OCI-LY3 (cell line): ENCODE measurements around the gene PRDM5.

ENCODE experiments used
- H2AFZ ChIP-seq: fragments of 200-600, 300-600 bp; shearing (Covaris generic); 2 replicates; pipeline ENCODE4 v1.6.0; 2014; ENCODE audit warnings: antibody characterized with exemption, low read depth, low read length
- H3K27ac ChIP-seq: fragments of 200-600, 300-600 bp; sonication (generic); 2 replicates; pipeline ENCODE4 v1.5.1; 2014; ENCODE audit warnings: mild to moderate bottlenecking, low read length, moderate library complexity, mixed read lengths
- H3K27me3 ChIP-seq: fragments of 200-600, 300-600 bp; sonication (generic); 2 replicates; pipeline ENCODE4 v1.6.1; 2014; ENCODE audit warnings: low read depth, low read length, mixed read lengths
- H3K36me3 ChIP-seq: fragments of 200-600, 300-600 bp; sonication (generic); replicated peaks from 2 replicates; pipeline ENCODE3; 2014; ENCODE audit warnings: low read depth, low read length, mixed read lengths
- H3K4me1 ChIP-seq: fragments of 300-600, 200-600 bp; sonication (generic); 2 replicates; pipeline ENCODE4 v1.6.1; 2014; ENCODE audit warnings: low read length, mixed read lengths
- H3K4me2 ChIP-seq: fragments of 200-600, 300-600 bp; sonication (generic); 2 replicates; pipeline ENCODE4 v1.6.1; 2014; ENCODE audit warnings: low read length, mixed read lengths
- H3K4me3 ChIP-seq: fragments of 300-600, 200-600 bp; sonication (generic); 2 replicates; pipeline ENCODE4 v1.5.1; 2014; ENCODE audit warnings: antibody characterized with exemption, mild to moderate bottlenecking, low read length, moderate library complexity
- H3K79me2 ChIP-seq: fragments of 300-600, 200-600 bp; shearing (Covaris generic); 2 replicates; pipeline ENCODE4 v1.6.1; 2014; ENCODE audit warnings: mild to moderate bottlenecking, low read length, mixed read lengths
- H3K9ac ChIP-seq: fragments of 300-600, 200-600 bp; shearing (Covaris generic); 2 replicates; pipeline ENCODE4 v1.6.0; 2014; ENCODE audit warnings: mild to moderate bottlenecking, low read length, moderate library complexity
- H3K9me3 ChIP-seq: fragments of 200-600, 300-600 bp; shearing (Covaris generic); 2 replicates; pipeline ENCODE4 v1.6.1; 2014; ENCODE audit warnings: low read length, mixed read lengths; ENCODE audit not compliant: insufficient read depth
- H4K20me1 ChIP-seq: fragments of 200-600, 300-600 bp; sonication (generic); 2 replicates; pipeline ENCODE4 v1.6.1; 2016; ENCODE audit warnings: low read length, mixed read lengths; ENCODE audit not compliant: insufficient read depth
- CTCF ChIP-seq: fragments of 200-600, 300-600 bp; sonication (generic); IDR thresholded peaks from 2 replicates; pipeline ENCODE4 v1.5.1; 2014; ENCODE audit warnings: antibody characterized with exemption, low read length, low read depth
- EZH2phosphoT487 ChIP-seq: fragments of 200-600 bp; shearing (Covaris generic); IDR thresholded peaks from 2 replicates; pipeline ENCODE4 v1.6.1; 2018; ENCODE audit warnings: antibody characterized with exemption, mixed run types, low read depth

The PRDM5 gene

GRCh38 chr4:120963449-120963848, 40.9 kb upstream of the PRDM5 start:
- Histone ChIP-seq H2AFZ (no peak overlapping the region), H4K20me1 (no peaks in the 10 kb centered on the region), H3K4me1 (no peaks in the 10 kb centered on the region), H3K9me3 (no peaks in the 10 kb centered on the region), H3K27ac (no peak overlapping the region), H3K4me3 (no peak overlapping the region), H3K36me3 (no peaks in the 10 kb centered on the region), H3K4me2 (no peak overlapping the region), H3K9ac (no peak overlapping the region), H3K27me3 (no peaks in the 10 kb centered on the region), H3K79me2 (no peaks in the 10 kb centered on the region)
- TF ChIP-seq CTCF (no peak), EZH2phosphoT487 (no peak)

- H3K4me3 ChIP-seq = no peak overlapping the region
- no peaks in the 10 kb centered on the region for H3K36me3 ChIP-seq
- H3K27me3 ChIP-seq = no peaks in the 10 kb centered on the region
- no peaks in the 10 kb centered on the region for H3K79me2 ChIP-seq
- H3K4me1 ChIP-seq = no peaks in the 10 kb centered on the region
- H3K4me2 ChIP-seq = no peak overlapping the region
- no peak overlapping the region for H3K27ac ChIP-seq
- H3K9ac ChIP-seq = no peak overlapping the region
- TF ChIP-seq CTCF (no peak), EZH2phosphoT487 (no peak)
- H4K20me1 ChIP-seq = no peaks in the 10 kb centered on the region
- H3K9me3 ChIP-seq = no peaks in the 10 kb centered on the region
- no peak overlapping the region for H2AFZ ChIP-seq
These were observed 38.2 kb upstream of the PRDM5 start for GRCh38 chr4:120960656-120961267.

- H3K9ac ChIP-seq = no peak overlapping the region
- no peak overlapping the region for H3K4me2 ChIP-seq
- no peak overlapping the region for H3K27ac ChIP-seq
- no peak for TF ChIP-seq CTCF
- no peak for TF ChIP-seq EZH2phosphoT487
- H3K36me3 ChIP-seq = no peaks in the 10 kb centered on the region
- H3K4me1 ChIP-seq = no peaks in the 10 kb centered on the region
- no peak overlapping the region for H3K4me3 ChIP-seq
- H4K20me1 ChIP-seq = no peaks in the 10 kb centered on the region
- no peak overlapping the region for H2AFZ ChIP-seq
- H3K9me3 ChIP-seq = peaks cover 2% of the 10 kb centered on the region; the same call in 1 of the 2 replicates
- H3K79me2 ChIP-seq = no peaks in the 10 kb centered on the region
- no peaks in the 10 kb centered on the region for H3K27me3 ChIP-seq
These were observed 25.9 kb upstream of the PRDM5 start for GRCh38 chr4:120948382-120948781.

- no peak overlapping the region for H2AFZ ChIP-seq
- H3K27ac ChIP-seq = no peak overlapping the region
- H3K36me3 ChIP-seq = no peaks in the 10 kb centered on the region
- H3K9me3 ChIP-seq = no peaks in the 10 kb centered on the region
- H3K9ac ChIP-seq = no peak overlapping the region
- no peaks in the 10 kb centered on the region for H3K79me2 ChIP-seq
- H3K4me2 ChIP-seq = no peak overlapping the region
- no peak for TF ChIP-seq EZH2phosphoT487
- no peak for TF ChIP-seq CTCF
- no peaks in the 10 kb centered on the region for H3K27me3 ChIP-seq
- H3K4me1 ChIP-seq = no peaks in the 10 kb centered on the region
- no peak overlapping the region for H3K4me3 ChIP-seq
- H4K20me1 ChIP-seq = no peaks in the 10 kb centered on the region
These were observed 20.2 kb upstream of the PRDM5 start for GRCh38 chr4:120942776-120943175.
